DMS 273 treated with DMSO at 0.1 percent for 48 hours (cell line): ENCODE data around the gene RGS7.
"Not testable (repeated sequence)": the region's sequence is repeated elsewhere in the genome, so short reads cannot be mapped to it uniquely, and the experiment has no call there.

ENCODE experiments used
- DNase-seq: peaks from one replicate; lab custom pipeline; 2025; lab: John Stamatoyannopoulos, UW

RGS7 gene

GRCh38 chr1:240831191-240831631 lies 525.8 kb downstream of the RGS7 start:
- no peak for DNase-seq

- no peak for DNase-seq
Measured at GRCh38 chr1:240829487-240829886, 527.5 kb downstream of the RGS7 start.

GRCh38 chr1:240827786-240828185 lies 529.2 kb downstream of the RGS7 start:
- no peak for DNase-seq

- DNase-seq, result no peak
Measured at GRCh38 chr1:240824238-240824637, 532.8 kb downstream of the RGS7 start.

DNA sequence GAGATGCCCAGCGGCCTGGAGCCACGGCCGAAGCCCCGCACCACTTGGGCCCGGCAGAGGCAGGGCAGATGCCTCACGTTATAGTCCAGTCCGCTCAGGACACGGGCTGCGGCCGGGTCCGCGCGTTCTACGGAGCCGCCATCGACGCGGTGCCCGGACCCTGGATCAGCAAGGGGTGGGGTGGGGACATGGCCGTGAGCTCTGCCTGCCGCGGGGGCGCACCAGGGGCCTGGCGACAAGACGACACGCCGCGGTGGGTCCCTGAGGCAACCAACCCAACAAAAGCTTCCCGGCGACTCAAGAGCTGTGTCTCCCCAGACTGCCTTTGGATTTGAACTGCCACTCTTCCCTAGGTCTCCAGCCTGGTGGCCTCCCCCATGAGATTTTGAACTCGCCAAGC lies 533.6 kb downstream of the RGS7 start:
- DNase-seq, result no peak

GRCh38 chr1:240821925-240822324 lies 535.1 kb downstream of the RGS7 start:
- no peak for DNase-seq

DNA sequence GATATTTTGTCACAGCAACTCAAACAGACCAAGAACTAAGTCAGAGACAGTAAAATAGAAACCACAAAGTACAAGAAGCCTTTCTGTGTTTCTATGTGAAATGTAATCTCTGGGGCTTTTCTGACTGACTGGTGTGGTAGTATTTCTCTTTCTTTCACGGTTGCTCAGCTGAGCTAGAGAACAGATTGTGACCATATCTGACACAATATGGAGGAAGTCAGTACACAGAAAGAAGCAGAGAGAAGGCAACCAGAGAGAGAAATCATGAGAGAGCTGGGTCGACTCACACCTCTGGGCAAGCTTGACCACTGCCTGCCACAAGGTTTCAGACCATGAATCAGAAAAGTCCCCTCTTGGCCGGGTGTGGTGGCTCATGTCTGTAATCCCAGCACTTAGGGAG lies 536.2 kb downstream of the RGS7 start:
- DNase-seq, result no peak

DNA sequence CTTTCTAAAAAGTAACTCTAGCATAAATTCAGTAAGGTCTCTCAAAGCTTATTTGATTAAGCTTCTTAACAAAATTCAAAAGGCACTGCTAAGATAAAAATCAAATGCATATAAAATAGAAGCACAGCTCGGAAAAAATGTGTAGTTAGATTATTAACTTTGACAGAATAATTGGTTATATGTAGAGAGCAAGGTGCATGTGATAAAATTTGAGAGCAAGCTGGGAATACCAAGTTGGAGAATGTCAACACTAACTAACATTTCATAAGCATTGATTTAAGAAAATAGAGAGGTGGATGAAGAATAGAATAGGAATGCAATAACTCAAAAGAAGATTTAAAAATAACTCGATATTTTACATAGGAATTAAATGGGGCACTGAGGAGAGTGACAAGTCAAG lies 540.5 kb downstream of the RGS7 start:
- DNase-seq, result no peak

DNA sequence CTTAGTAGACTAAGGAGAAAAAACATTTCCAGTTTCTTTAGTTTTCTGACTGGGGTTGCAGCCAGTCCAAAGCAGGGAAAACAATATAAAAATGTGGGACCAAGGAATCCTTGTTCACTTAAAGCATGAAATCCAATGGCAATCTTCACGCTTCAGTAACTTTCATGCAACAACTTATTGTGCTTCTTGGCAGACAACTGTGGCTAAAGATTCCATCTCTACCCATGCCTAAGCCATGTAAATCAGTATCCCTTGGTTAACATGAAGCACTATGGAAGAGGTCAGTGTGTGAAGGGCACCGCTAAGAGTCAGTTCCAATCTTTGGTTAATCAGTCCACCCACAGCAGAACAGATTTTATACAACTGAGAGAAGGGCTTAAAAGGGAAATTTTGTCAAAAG lies 543.3 kb downstream of the RGS7 start:
- no peak for DNase-seq

GRCh38 chr1:240811256-240811655 lies 545.7 kb downstream of the RGS7 start:
- DNase-seq, result no peak

DNA sequence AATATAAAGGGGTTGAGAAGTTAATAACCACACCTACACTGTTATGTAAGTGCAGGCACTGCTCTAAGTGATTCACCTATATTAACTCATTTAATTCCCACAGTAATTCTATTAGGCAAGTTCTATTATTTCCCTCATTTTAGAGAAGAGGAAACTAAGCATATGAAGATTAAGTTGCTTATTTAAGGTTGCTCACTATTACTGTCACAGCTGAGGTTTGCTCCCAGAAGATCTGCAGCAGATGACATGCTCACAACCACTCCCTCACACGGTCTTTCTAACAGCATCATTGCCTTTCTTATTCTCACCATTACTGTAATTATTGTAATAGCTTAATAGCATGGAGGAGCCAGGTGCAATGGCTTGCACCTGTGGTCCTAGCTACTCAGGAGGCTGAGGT lies 548.6 kb downstream of the RGS7 start:
- no peak for DNase-seq

DNA sequence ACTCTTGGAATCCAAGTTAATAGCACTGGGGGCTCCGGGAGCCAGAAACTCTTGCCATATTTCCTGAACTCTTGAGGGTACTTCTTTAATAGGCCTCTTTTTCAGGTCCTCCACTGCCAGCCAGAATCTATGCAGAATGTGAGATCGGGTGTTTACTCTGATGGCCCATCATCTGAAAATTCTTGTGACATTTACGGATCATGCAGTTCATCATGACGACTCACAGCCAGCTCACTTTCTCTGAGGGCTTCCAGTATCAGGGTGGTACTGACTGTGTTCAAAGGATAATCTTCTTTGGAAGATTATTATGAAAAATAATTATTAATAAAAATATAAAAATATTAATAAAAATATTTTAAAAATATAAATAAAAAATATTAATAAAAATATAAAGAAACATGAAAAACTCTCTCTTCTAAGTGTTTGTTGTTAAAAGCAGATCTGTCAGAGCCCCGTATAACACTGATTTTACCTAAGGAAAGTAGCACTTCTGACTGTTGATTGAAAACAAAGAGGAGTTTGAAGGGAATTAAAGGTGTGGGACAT lies 550.7 kb downstream of the RGS7 start:
- DNase-seq, result no peak

DNA sequence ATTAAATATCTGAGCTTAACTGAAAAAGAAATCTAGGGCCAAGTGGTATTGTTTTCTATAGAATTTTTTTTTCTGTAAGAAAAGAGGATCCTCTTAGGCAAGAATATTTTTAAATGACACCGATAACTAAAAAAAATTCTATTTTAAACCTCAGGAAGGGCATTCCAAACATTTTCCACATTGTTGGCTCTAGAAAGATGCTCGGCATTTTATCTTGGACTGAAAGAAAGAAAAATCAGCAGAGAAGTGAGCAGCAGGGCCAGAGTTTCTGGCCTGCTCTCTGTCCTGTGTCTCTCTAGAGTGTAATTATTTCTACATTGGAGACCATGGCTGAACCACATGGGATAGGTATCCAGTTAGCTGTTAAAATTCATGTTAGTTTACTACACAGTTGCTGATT lies 552.5 kb downstream of the RGS7 start:
- DNase-seq, result no peak

DNA sequence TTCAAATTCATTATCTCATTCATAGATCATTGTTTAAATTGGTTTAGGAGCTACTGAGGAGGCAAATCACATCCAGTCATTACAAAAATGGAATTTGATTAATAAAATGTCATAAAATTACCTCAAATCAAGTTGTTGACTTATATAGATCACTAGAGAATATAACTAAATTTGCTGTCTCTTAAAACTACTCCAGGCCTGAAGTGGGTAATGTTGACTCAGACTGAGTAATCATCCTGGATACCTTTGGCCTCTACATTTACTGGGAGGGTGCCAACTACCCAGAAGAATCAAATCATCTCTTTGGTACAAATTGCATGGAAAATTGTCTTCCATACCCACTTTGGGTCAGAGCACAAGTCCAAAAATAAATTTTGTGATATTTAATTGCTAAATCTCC lies 553.9 kb downstream of the RGS7 start:
- no peak for DNase-seq

DNA sequence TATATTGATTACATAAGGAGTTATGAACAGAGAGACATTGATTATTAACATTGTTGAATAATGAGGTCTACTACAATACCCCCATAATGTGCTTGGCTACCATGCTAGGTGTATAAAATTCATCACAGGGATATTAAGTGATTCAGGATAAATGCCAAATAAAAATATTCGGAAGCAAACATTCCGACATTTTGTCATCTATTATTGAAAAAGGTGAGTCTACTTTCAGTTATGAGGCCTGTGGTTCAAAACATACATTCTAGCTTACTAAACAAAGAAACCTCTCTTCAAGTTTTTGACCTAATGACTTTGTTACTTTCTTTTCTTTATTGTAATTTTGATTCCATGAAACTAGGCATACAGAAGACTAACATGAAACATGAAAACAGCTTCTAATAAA lies 554.7 kb downstream of the RGS7 start:
- no peak for DNase-seq

DNA sequence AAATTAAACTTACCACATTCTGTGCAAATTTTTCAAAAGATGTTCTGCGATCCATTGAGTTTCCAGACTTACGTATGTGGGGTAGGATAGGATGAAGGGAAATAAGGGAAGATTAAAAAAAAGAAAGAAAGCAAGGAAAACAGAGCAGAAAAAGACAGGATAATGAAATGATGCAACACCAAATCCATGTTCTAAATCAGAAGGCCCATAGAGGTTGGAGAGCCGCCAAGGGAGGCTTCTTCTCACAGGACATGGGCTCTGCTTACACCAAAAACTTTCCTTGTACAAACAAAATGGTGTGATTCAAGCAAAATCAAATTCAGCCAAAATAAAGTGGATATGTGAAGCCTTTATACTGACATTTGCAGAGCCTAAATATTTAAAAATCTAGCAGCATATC lies 555.6 kb downstream of the RGS7 start:
- DNase-seq, result no peak

DNA sequence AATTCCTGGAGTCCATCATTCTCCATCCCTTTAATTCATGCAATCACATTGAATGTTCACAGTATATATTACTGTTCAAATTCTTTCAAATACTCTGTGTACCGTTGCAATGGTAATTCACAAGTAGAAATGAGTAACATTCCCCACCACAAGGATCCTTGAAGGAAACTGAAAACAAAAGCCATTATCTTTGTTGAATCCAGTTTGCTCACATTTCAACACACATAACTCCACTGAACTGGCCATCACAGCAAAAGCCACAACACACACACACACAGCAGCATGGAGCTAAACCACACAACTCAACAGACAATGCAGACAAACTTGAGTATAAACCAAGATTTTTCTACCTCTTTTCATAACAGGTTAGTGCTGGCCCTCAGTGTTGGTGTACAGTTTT lies 556.7 kb downstream of the RGS7 start:
- no peak for DNase-seq

GRCh38 chr1:240797050-240797449 lies 560.0 kb downstream of the RGS7 start:
- no peak for DNase-seq

DNA sequence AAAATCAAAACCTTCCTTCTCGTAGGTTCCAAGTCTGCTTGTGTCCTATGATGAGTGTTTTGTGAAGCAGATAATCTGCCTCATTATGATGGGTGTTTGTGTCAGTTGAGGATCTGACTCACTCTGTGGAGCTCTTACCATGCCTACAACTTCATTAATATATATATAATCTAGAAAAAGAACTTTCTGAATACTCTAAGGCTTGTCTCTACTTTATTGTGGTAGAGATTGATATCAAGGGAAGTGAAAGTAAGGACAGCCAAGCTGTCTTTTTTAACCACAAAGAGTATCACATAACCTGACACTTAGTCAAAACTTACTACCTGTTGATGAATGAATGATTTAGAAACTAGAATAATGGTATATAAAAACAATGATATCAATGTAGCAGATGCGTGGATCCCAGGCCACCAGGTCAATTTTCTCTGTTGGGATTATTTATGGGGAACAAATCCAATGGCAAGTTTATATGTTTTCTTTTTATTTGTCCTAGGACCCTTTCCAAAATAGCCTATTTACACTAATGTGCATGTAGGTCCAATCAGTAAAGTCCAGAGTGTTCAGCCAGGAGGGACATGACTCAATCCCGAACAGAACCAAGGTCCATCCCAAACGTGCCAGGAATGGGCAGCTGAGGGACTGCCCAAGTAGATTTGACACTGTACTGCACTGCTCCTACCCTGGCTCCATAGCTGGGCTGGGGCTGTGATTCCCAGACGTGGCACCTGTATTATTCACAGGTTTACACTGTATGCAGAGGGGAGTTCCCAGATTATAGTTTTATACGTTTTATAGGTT lies 562.8 kb downstream of the RGS7 start:
- no peak for DNase-seq

GRCh38 chr1:240792915-240793529 lies 564.0 kb downstream of the RGS7 start:
- no peak for DNase-seq

GRCh38 chr1:240790856-240791255 lies 566.1 kb downstream of the RGS7 start:
- DNase-seq, result no peak

DNA sequence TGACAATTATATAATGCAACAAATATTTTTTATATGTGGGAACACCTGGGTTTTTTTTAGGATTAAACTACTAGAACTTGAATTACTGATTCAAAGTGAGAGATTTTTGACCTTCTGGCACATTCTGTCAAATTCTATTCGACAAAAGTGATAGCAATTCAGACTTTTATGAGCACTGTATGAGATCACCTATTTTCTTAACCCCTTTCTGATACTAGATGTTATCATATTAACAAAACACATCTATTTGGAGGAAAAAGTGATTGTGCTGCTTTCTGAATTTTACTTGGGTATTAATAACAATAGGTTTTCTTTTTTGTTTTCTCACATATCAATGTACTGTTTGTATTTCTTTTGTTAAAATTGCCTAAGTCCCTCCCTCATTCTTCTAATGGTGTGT lies 570.1 kb downstream of the RGS7 start:
- no peak for DNase-seq

GRCh38 chr1:240784776-240785175 lies 572.2 kb downstream of the RGS7 start:
- DNase-seq, result peak; percentile 78

DNA sequence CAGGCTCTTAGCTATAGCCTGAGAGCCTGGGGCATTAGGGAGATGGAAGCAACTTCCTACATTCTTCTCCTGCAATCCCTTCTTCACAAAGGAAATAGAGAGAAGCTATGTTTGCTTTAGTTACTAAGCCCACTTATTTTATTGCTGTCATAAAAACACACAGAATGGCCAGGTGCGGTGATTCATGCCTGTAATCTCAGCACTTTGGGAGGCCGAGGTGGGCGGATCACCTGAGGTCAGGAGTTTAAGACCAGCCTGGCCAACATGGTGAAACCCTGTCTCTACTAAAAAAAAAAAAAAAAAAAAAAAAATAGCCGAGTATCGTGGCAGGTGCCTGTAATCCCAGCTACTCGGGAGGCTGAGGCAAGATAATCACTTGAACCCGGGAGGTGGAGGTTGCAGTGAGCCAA lies 573.3 kb downstream of the RGS7 start:
- DNase-seq, result not testable (repeated sequence)
